G401.6 (cell line): Measurements from ENCODE around the gene ATP2C2.
A peak's percentile ranks its signal among the peaks of the same experiment; 100 is the strongest.

Source experiments
- FAIRE-seq: peaks from 2 replicates; lab custom pipeline; 2012; peaks lifted over from hg19 to GRCh38; lab: Jason Lieb, UNC

ATP2C2 gene

GRCh38 chr16:84498859-84499620, 130.7 kb downstream of the ATP2C2 start:
- FAIRE-seq = no peak

- no peak for FAIRE-seq
Observed at GRCh38 chr16:84499638-84500037, 131.3 kb downstream of the ATP2C2 start.

GRCh38 chr16:84500531-84500930, 132.2 kb downstream of the ATP2C2 start:
- no peak for FAIRE-seq

GRCh38 chr16:84501077-84501735, 132.9 kb downstream of the ATP2C2 start:
- FAIRE-seq = no peak

GRCh38 chr16:84502075-84502474, 133.7 kb downstream of the ATP2C2 start:
- FAIRE-seq = no peak

GRCh38 chr16:84502581-84502980, 134.2 kb downstream of the ATP2C2 start:
- no peak for FAIRE-seq

GRCh38 chr16:84503751-84504395, 135.5 kb downstream of the ATP2C2 start:
- no peak for FAIRE-seq

- peak; percentile 95 for FAIRE-seq
Observed at GRCh38 chr16:84504420-84505248, 136.3 kb downstream of the ATP2C2 start, which contains the start of gene MEAK7. MEAK7 (minus strand) TSS chr16:84504659; CDS start chr16:84498086, 6,573 bp downstream.

- no peak for FAIRE-seq
Observed at GRCh38 chr16:84505249-84506187, 137.2 kb downstream of the ATP2C2 start.

- no peak for FAIRE-seq
Observed at GRCh38 chr16:84507011-84507982, 139.0 kb downstream of the ATP2C2 start.

GRCh38 chr16:84508502-84508901, 140.2 kb downstream of the ATP2C2 start:
- no peak for FAIRE-seq

GRCh38 chr16:84509032-84509950, 141.0 kb downstream of the ATP2C2 start:
- FAIRE-seq = no peak

GRCh38 chr16:84511180-84511800, 143.0 kb downstream of the ATP2C2 start:
- peak; percentile 8 for FAIRE-seq

- no peak for FAIRE-seq
Observed at GRCh38 chr16:84511831-84512230, 143.5 kb downstream of the ATP2C2 start.

GRCh38 chr16:84513123-84513522, 144.8 kb downstream of the ATP2C2 start:
- FAIRE-seq = no peak

GRCh38 chr16:84513666-84514065, 145.3 kb downstream of the ATP2C2 start:
- no peak for FAIRE-seq
